NCI-H460 (cell line): ENCODE measurements around the gene KLKB1. TPM values are rescaled to one million over a fixed set of nuclear protein-coding genes. Genes with fewer than 3 reads are reported as not detected.

ENCODE experiments used
- DNase-seq: peaks from one replicate; pipeline ENCODE4 v3.0.0-alpha.2; 2016; ENCODE audit warnings: low read depth; ENCODE audit errors: extremely low read depth
- total RNA-seq: library from RNA; depleted of rRNA; stranded (reverse); fragments of >200 nt; shearing (Covaris generic); gene quantifications from 2 replicates; pipeline ENCODE4 v1.2.3, GENCODE V29; 2014; rRNA removed

The KLKB1 gene
- total RNA-seq, 1 experiment from 2014 or later: 0.15 TPM

DNA sequence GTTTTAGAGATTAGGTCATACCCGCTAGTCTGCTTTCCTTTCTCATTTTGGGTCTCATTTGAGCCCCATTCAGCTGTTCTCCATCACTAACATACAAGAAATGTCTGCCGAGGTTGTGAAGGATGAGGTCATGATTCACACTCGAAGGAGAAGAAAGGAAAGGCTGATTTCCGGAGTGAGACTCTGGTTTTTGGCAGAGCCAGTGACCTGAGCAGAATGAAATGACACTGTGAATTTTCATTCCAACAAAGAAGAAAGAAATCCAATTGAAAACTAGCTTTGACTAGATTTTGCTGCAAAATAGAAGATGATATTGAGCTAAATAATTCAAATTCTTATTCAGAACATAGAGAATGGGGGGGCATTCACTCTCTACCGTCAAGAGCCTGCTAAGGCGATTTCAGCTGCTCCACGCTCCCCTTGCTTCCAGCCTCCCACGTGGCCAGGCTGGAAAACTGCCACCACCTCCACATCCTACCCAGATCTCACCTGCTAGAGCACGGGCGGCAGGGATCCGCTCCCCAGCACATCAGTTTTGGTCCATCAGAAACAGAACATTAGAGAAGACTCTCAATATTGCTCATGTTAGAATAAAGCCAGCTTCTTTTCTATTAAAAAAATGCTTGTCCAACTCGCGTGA, 77.7 kb downstream of the KLKB1 start:
- no peak for DNase-seq

DNA sequence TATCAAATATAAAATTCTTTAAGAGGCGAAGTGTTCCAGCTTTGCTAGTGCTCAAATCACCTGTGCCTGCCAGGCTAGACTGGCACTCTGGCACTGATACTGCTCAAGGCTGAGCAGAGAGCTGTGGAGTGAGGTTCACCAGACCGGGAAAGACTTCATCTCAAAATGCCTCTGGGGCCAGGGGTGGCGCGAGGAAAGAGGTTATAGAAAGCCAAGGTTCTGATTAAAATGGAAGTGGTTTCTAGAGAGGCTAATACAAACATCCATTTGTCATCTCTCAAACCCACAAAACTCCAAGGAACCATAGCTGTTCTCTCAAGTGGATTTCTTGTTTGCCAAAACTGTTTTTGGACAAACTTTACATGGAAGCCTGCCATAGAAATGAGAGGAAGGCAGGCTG, 80.2 kb downstream of the KLKB1 start:
- no peak for DNase-seq

DNA sequence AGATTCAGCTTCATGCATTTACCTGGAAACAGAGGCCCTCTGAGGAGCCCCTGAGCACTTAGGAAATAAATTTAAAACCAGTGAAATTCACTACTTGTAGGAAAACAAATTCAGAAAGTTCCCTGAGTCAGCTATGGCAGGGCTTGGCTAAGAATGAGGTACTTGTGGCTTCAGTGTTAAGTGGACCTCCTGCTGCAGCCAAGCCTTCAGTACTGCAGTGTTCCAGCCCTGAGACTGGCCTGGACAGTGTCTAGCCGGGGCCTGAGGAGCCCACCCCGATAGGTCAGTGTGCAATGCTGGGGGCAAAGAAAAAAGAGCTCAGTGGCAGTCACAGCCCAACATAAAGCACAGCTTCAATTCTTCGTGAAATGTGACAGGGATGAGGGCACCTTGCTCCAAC, 80.6 kb downstream of the KLKB1 start:
- no peak for DNase-seq

Other genes starting within 250 kb of the KLKB1 start
- 1.9 and 3.3 TPM in 2 replicates for gene TLR3, start 158.4 kb upstream of the KLKB1 start, total RNA-seq
- gene FAM149A, start 122.8 kb upstream of the KLKB1 start, total RNA-seq: 0.46 and 1.2 TPM in 2 replicates
- gene CYP4V2, start 35.9 kb upstream of the KLKB1 start, total RNA-seq: 32.4 and 36.5 TPM in 2 replicates
- not detected in 2 replicates for gene F11, start 38.7 kb downstream of the KLKB1 start, total RNA-seq